ENCODE data around the gene THSD8.
A peak's percentile ranks its signal among the peaks of the same experiment; 100 is the strongest.

The THSD8 gene

GRCh38 chr19:12833738-12834565 is 32.1 kb downstream of the THSD8 start:
- Histone ChIP-seq H3K4me3 (ENCODE audit: low read length) (peak overlapping the region; percentile 90), H3K27me3 (ENCODE audit: low read depth, low read length) (peaks cover 21% of the 10 kb centered on the region), H3K9me3 (ENCODE audit: insufficient read depth, low read length) (no peaks in the 10 kb centered on the region), H3K79me2 (ENCODE audit: low read length) (no peaks in the 10 kb centered on the region), H3K4me2 (ENCODE audit: low read length) (peak overlapping the region; percentile 86), H3K36me3 (replicated peaks; ENCODE audit: low read depth, low read length) (no peaks in the 10 kb centered on the region), H3K4me1 (ENCODE audit: low read length) (peaks cover 22% of the 10 kb centered on the region), H3K9ac (ENCODE audit: low read length) (peak overlapping the region; percentile 69), H3K27ac (ENCODE audit: low read length) (no peak overlapping the region), H2AFZ (ENCODE audit: low read depth, low read length) (peak overlapping the region; percentile 91; the same call in 1 of the 2 replicates), H4K20me1 (ENCODE audit: insufficient read depth, low read length) (no peaks in the 10 kb centered on the region)
- no peak for TF ChIP-seq EZH2phosphoT487 (IDR thresholded peaks at IDR 0.05; ENCODE audit: low read depth)
- TF ChIP-seq CTCF (IDR thresholded peaks at IDR 0.05; ENCODE audit: low read depth, low read length): peak; percentile 19; the same call in 1 of the 2 replicates

- Histone ChIP-seq H2AFZ (ENCODE audit: low read depth, low read length) (peak within 1 kb of the TSS; percentile 91; the same call in 1 of the 2 replicates), H3K9me3 (ENCODE audit: insufficient read depth, low read length) (no peaks in the 10 kb centered on the region), H3K9ac (ENCODE audit: low read length) (peak within 1 kb of the TSS; percentile 69), H3K36me3 (replicated peaks; ENCODE audit: low read depth, low read length) (no peaks in the 10 kb centered on the region), H4K20me1 (ENCODE audit: insufficient read depth, low read length) (no peaks in the 10 kb centered on the region), H3K4me1 (ENCODE audit: low read length) (peaks cover 27% of the 10 kb centered on the region), H3K79me2 (ENCODE audit: low read length) (peaks cover 3% of the 10 kb centered on the region; the same call in 1 of the 2 replicates), H3K4me3 (ENCODE audit: low read length) (peak within 1 kb of the TSS; percentile 90), H3K27ac (ENCODE audit: low read length) (no peak within 1 kb of the TSS), H3K4me2 (ENCODE audit: low read length) (peak within 1 kb of the TSS; percentile 86), H3K27me3 (ENCODE audit: low read depth, low read length) (peaks cover 21% of the 10 kb centered on the region)
- TF ChIP-seq CTCF (IDR thresholded peaks at IDR 0.05; ENCODE audit: low read depth, low read length): no peak
Measured at GRCh38 chr19:12834566-12834943, 32.7 kb downstream of the THSD8 start, which contains the start of gene RTBDN. Gene RTBDN (minus strand): TSS chr19:12834579. CDS start chr19:12829979, 4,600 bp downstream.

- Histone ChIP-seq H2AFZ (ENCODE audit: low read depth, low read length) (no peak overlapping the region), H3K27me3 (ENCODE audit: low read depth, low read length) (peaks cover 21% of the 10 kb centered on the region), H4K20me1 (ENCODE audit: insufficient read depth, low read length) (0 out of 2 replicates have a peak, but pooled peaks cover 1% of the 10 kb centered on the region), H3K4me3 (ENCODE audit: low read length) (no peak overlapping the region), H3K4me2 (ENCODE audit: low read length) (no peak overlapping the region), H3K4me1 (ENCODE audit: low read length) (peaks cover 27% of the 10 kb centered on the region), H3K9ac (ENCODE audit: low read length) (no peak overlapping the region), H3K9me3 (ENCODE audit: insufficient read depth, low read length) (no peaks in the 10 kb centered on the region), H3K36me3 (replicated peaks; ENCODE audit: low read depth, low read length) (peaks cover 1% of the 10 kb centered on the region), H3K79me2 (ENCODE audit: low read length) (peaks cover 3% of the 10 kb centered on the region; the same call in 1 of the 2 replicates), H3K27ac (ENCODE audit: low read length) (no peak overlapping the region)
- TF ChIP-seq CTCF (IDR thresholded peaks at IDR 0.05; ENCODE audit: low read depth, low read length) (no peak), EZH2phosphoT487 (IDR thresholded peaks at IDR 0.05; ENCODE audit: low read depth) (no peak)
Measured at GRCh38 chr19:12834976-12835757, 33.3 kb downstream of the THSD8 start.

- H3K4me3 ChIP-seq (ENCODE audit: low read length): no peak overlapping the region
- peaks cover 20% of the 10 kb centered on the region for H3K27me3 ChIP-seq (ENCODE audit: low read depth, low read length)
- peaks cover 8% of the 10 kb centered on the region for H3K36me3 ChIP-seq (replicated peaks; ENCODE audit: low read depth, low read length)
- no peak overlapping the region for H3K4me2 ChIP-seq (ENCODE audit: low read length)
- H4K20me1 ChIP-seq (ENCODE audit: insufficient read depth, low read length): 0 out of 2 replicates have a peak, but pooled peaks cover 6% of the 10 kb centered on the region
- peaks cover 27% of the 10 kb centered on the region for H3K4me1 ChIP-seq (ENCODE audit: low read length)
- H3K79me2 ChIP-seq (ENCODE audit: low read length): peaks cover 3% of the 10 kb centered on the region; the same call in 1 of the 2 replicates
- H3K9me3 ChIP-seq (ENCODE audit: insufficient read depth, low read length): no peaks in the 10 kb centered on the region
- no peak overlapping the region for H3K27ac ChIP-seq (ENCODE audit: low read length)
- TF ChIP-seq EZH2phosphoT487 (IDR thresholded peaks at IDR 0.05; ENCODE audit: low read depth): no peak
- no peak for TF ChIP-seq CTCF (IDR thresholded peaks at IDR 0.05; ENCODE audit: low read depth, low read length)
- no peak overlapping the region for H2AFZ ChIP-seq (ENCODE audit: low read depth, low read length)
- H3K9ac ChIP-seq (ENCODE audit: low read length): no peak overlapping the region
Measured at GRCh38 chr19:12836529-12836863, 34.6 kb downstream of the THSD8 start.

Measured in OCI-LY3 (cell line).